Neural crest cell (in vitro differentiated cells): Measurements from ENCODE around the gene DTX3. TPM values are rescaled to one million over a fixed set of nuclear protein-coding genes. Genes with fewer than 3 reads are reported as not detected.

Experiments used
- DNase-seq: peaks from one replicate; pipeline ENCODE4 v3.0.0; 2021; ENCODE audit warnings: low read depth, mixed read lengths, low spot score
- H3K27ac Mint-ChIP-seq: one replicate; pipeline ENCODE4 v1.8.0; 2021; ENCODE audit warnings: mild to moderate bottlenecking, mixed read lengths; ENCODE audit not compliant: unreplicated experiment
- H3K27me3 Mint-ChIP-seq: 2 replicates; pipeline ENCODE4 v1.8.0; 2021; ENCODE audit warnings: low read depth, mild to moderate bottlenecking, mixed read lengths
- H3K36me3 Mint-ChIP-seq: 2 replicates; pipeline ENCODE4 v1.8.0; 2021; ENCODE audit warnings: low read depth, mild to moderate bottlenecking, mixed read lengths
- H3K4me1 Mint-ChIP-seq: 2 replicates; pipeline ENCODE4 v1.8.0; 2021; ENCODE audit warnings: mixed read lengths
- H3K4me3 Mint-ChIP-seq: one replicate; pipeline ENCODE4 v1.8.0; 2021; ENCODE audit warnings: mild to moderate bottlenecking, mixed read lengths
- H3K9me3 Mint-ChIP-seq: 2 replicates; pipeline ENCODE4 v1.8.0; 2021; ENCODE audit warnings: mixed read lengths
- total RNA-seq: library from RNA; stranded (reverse); gene quantifications from 2 replicates; pipeline ENCODE4 v1.2.1, GENCODE V29; 2021
- TF ChIP-seq, protein P1 (sequence below): fragments of 200-600 bp; sonication (generic); conservative IDR thresholded peaks from 2 replicates; pipeline ENCODE4 v1.5.0; 2021; ENCODE audit warnings: antibody characterized with exemption, mild to moderate bottlenecking

Gene DTX3
- total RNA-seq, 1 donor from 2014 or later = 74.7 TPM

GRCh38 chr12:57580466-57580795 lies 24.2 kb upstream of the DTX3 start:
- Mint-ChIP-seq H3K27ac (no peak overlapping the region), H3K4me1 (no peaks in the 10 kb centered on the region), H3K27me3 (peaks cover 10% of the 10 kb centered on the region), H3K4me3 (no peak overlapping the region), H3K9me3 (no peaks in the 10 kb centered on the region), H3K36me3 (no peaks in the 10 kb centered on the region)
- TF ChIP-seq, protein P1, sequence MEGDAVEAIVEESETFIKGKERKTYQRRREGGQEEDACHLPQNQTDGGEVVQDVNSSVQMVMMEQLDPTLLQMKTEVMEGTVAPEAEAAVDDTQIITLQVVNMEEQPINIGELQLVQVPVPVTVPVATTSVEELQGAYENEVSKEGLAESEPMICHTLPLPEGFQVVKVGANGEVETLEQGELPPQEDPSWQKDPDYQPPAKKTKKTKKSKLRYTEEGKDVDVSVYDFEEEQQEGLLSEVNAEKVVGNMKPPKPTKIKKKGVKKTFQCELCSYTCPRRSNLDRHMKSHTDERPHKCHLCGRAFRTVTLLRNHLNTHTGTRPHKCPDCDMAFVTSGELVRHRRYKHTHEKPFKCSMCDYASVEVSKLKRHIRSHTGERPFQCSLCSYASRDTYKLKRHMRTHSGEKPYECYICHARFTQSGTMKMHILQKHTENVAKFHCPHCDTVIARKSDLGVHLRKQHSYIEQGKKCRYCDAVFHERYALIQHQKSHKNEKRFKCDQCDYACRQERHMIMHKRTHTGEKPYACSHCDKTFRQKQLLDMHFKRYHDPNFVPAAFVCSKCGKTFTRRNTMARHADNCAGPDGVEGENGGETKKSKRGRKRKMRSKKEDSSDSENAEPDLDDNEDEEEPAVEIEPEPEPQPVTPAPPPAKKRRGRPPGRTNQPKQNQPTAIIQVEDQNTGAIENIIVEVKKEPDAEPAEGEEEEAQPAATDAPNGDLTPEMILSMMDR = no peak
- DNase-seq = no peak

- TF ChIP-seq, protein P1 = no peak
- H3K36me3 Mint-ChIP-seq = no peaks in the 10 kb centered on the region
- no peaks in the 10 kb centered on the region for H3K4me1 Mint-ChIP-seq
- H3K4me3 Mint-ChIP-seq = no peak overlapping the region
- H3K9me3 Mint-ChIP-seq = no peaks in the 10 kb centered on the region
- no peak for DNase-seq
- H3K27me3 Mint-ChIP-seq = peaks cover 10% of the 10 kb centered on the region
- H3K27ac Mint-ChIP-seq = no peak overlapping the region
These were observed 22.8 kb upstream of the DTX3 start for GRCh38 chr12:57581802-57582201.

- H3K4me3 Mint-ChIP-seq = no peak overlapping the region
- H3K36me3 Mint-ChIP-seq = no peaks in the 10 kb centered on the region
- H3K4me1 Mint-ChIP-seq = no peaks in the 10 kb centered on the region
- no peak overlapping the region for H3K27ac Mint-ChIP-seq
- no peak for DNase-seq
- TF ChIP-seq, protein P1 = no peak
- H3K27me3 Mint-ChIP-seq = peaks cover 10% of the 10 kb centered on the region
- H3K9me3 Mint-ChIP-seq = no peaks in the 10 kb centered on the region
These were observed 22.2 kb upstream of the DTX3 start for GRCh38 chr12:57582440-57582839.

DNA sequence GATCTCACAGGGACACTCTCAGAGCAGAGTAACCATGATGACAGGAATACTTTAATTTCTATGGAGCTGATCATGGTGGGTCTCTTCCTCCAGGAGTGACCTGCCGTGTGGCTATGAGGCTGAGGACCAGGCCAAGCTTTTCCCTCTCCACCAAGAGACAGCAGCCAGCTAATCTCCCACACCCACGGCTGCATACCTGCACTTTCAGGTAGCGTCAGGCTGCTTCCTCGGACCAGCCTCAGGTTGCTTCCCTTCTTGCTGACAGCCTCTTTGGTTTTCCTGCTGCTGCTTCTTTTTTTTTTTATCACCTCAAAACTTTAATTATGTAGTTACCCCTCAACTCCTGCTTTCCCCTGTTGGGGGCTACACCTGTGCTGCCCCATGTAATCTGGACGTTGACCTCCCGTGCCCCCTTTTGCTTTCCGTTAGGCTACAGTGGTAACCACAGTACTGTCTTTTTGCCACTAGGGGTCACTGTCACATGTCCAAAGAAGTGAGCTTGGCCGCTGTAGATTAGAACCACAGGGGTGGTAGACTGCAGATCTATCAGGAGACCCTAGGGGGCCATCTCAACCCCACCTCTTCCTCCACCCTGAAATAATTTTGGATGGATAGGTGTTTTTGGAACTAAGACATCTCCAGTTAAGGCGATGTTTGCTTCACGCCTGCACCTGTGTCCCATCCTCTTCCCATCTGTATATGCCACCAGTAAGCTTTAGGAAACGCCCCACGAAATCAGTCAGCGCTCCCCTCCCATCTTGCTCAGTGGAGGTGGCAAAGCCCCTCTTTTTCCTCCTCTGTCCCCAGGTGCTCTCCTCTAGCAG lies 21.4 kb upstream of the DTX3 start:
- no peaks in the 10 kb centered on the region for H3K4me1 Mint-ChIP-seq
- no peaks in the 10 kb centered on the region for H3K9me3 Mint-ChIP-seq
- H3K36me3 Mint-ChIP-seq = no peaks in the 10 kb centered on the region
- TF ChIP-seq, protein P1 = peak; percentile 96
- peak; percentile 69 for DNase-seq
- H3K27ac Mint-ChIP-seq = no peak overlapping the region
- peak overlapping the region; percentile 44 for H3K4me3 Mint-ChIP-seq
- H3K27me3 Mint-ChIP-seq = peaks cover 10% of the 10 kb centered on the region

- TF ChIP-seq, protein P1 = no peak
- H3K9me3 Mint-ChIP-seq = no peaks in the 10 kb centered on the region
- no peak overlapping the region for H3K27ac Mint-ChIP-seq
- no peak overlapping the region for H3K4me3 Mint-ChIP-seq
- no peaks in the 10 kb centered on the region for H3K4me1 Mint-ChIP-seq
- no peak for DNase-seq
- no peaks in the 10 kb centered on the region for H3K36me3 Mint-ChIP-seq
- peaks cover 10% of the 10 kb centered on the region for H3K27me3 Mint-ChIP-seq
These were observed 20.6 kb upstream of the DTX3 start for GRCh38 chr12:57584050-57584449.
